ENCODE results near the gene DPM3.

DNA sequence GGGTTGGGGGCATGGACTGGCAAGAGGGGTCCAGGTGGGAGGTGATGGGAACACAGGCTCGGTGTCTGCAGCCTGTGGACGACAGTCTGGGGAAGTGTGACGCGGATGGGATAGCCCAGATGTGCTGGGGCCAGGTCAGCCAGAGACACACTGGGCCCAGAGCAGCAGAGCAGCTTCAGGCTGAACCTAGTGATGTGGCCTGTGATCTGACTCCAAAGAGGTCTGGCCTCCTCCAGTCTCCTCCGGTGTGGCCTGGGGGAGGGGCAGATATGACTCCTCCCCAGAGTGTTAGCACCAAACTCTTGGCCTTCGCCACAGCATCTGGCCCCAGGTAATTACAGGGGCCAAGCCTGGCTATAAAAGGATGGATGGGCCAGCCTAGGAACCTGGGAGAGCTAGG lies 48.2 kb downstream of the DPM3 start:
- TF ChIP-seq, protein P1, sequence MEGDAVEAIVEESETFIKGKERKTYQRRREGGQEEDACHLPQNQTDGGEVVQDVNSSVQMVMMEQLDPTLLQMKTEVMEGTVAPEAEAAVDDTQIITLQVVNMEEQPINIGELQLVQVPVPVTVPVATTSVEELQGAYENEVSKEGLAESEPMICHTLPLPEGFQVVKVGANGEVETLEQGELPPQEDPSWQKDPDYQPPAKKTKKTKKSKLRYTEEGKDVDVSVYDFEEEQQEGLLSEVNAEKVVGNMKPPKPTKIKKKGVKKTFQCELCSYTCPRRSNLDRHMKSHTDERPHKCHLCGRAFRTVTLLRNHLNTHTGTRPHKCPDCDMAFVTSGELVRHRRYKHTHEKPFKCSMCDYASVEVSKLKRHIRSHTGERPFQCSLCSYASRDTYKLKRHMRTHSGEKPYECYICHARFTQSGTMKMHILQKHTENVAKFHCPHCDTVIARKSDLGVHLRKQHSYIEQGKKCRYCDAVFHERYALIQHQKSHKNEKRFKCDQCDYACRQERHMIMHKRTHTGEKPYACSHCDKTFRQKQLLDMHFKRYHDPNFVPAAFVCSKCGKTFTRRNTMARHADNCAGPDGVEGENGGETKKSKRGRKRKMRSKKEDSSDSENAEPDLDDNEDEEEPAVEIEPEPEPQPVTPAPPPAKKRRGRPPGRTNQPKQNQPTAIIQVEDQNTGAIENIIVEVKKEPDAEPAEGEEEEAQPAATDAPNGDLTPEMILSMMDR (IDR thresholded peaks at IDR 0.05): no peak
- no peak for TF ChIP-seq POLR2AphosphoS5 (IDR thresholded peaks at IDR 0.05)
- TF ChIP-seq EP300 (IDR thresholded peaks at IDR 0.05): no peak
- no peak for TF ChIP-seq POLR2A (IDR thresholded peaks at IDR 0.05; ENCODE audit: low read depth)

Data from esophagus muscularis mucosa (tissue), 4 donors.